Common myeloid progenitor, CD34-positive (primary cell): ENCODE measurements around the gene CRISPLD2.

Experiments
- CTCF ChIA-PET: fragments of 350-600 bp; sonication (Branson Sonifier 250); formaldehyde crosslinking; loops from one replicate; lab custom pipeline; 2021; ENCODE audit warnings: antibody characterized with exemption; lab: Charles Lee
- POLR2A ChIA-PET: fragments of 350-600 bp; sonication (Branson Sonifier 250); formaldehyde crosslinking; loops from one replicate; lab custom pipeline; 2021; ENCODE audit warnings: antibody characterized with exemption; lab: Charles Lee
- DNase-seq, 3 donors: peaks; one replicate each; pipeline versions ENCODE4 v3.0.0 to v3.0.0-alpha.2; 2013
- H3K27ac ChIP-seq, 2 experiments: 1 replicate in 1 of 2; 2 replicates in 1 of 2; pipeline ENCODE4 v1.7.0; 2013; ENCODE audit warnings: inconsistent platforms in 2 of 2, low read length in 2 of 2, mild to moderate bottlenecking in 2 of 2, low read depth in 1 of 2, moderate library complexity in 1 of 2; ENCODE audit not compliant: severe bottlenecking in 2 of 2, insufficient read depth in 1 of 2, poor library complexity in 1 of 2
- H3K27me3 ChIP-seq, 5 experiments: replicated peaks in 2 of 5; 1 replicate in 3 of 5; 2 replicates in 2 of 5; pipeline versions ENCODE4 v1.6.1 to v1.7.0; 2013; ENCODE audit warnings: low read length in 4 of 5, mild to moderate bottlenecking in 2 of 5, moderate library complexity in 2 of 5, inconsistent platforms in 1 of 5; ENCODE audit not compliant: insufficient read depth in 5 of 5, control insufficient read depth in 4 of 5
- H3K36me3 ChIP-seq, 4 experiments: 1 replicate in 2 of 4; 2 replicates in 2 of 4; pipeline versions ENCODE4 v1.6.1 to v1.7.0; 2013; ENCODE audit warnings: low read length in 3 of 4, control low read depth in 1 of 4, mild to moderate bottlenecking in 1 of 4; ENCODE audit not compliant: control insufficient read depth in 4 of 4, insufficient read depth in 4 of 4
- H3K4me1 ChIP-seq, 4 experiments: 1 replicate in 3 of 4; 2 replicates in 1 of 4; pipeline versions ENCODE4 v1.6.1 to v1.7.1; 2013; ENCODE audit warnings: low read length in 3 of 4, mild to moderate bottlenecking in 3 of 4, control low read depth in 1 of 4, inconsistent platforms in 1 of 4, moderate library complexity in 1 of 4; ENCODE audit not compliant: control insufficient read depth in 4 of 4, insufficient read depth in 4 of 4; ENCODE audit errors: control extremely low read depth in 1 of 4
- H3K4me3 ChIP-seq, 7 experiments: 1 replicate in 4 of 7; 2 replicates in 3 of 7; pipeline versions ENCODE4 v1.5.1 to v1.7.0; 2013; ENCODE audit warnings: mild to moderate bottlenecking in 7 of 7, low read length in 6 of 7, moderate library complexity in 6 of 7, inconsistent platforms in 2 of 7, low read depth in 2 of 7, control low read depth in 1 of 7; ENCODE audit not compliant: insufficient read depth in 4 of 7, control insufficient read depth in 1 of 7; ENCODE audit errors: extremely low read depth in 1 of 7
- H3K9me3 ChIP-seq, 5 experiments: 1 replicate in 4 of 5; 2 replicates in 1 of 5; pipeline versions ENCODE4 v1.6.1 to v1.7.1; 2013; ENCODE audit warnings: low read length in 4 of 5, mild to moderate bottlenecking in 2 of 5, inconsistent platforms in 1 of 5, low read depth in 1 of 5, moderate library complexity in 1 of 5; ENCODE audit not compliant: control insufficient read depth in 4 of 5, insufficient read depth in 2 of 5; ENCODE audit errors: control extremely low read depth in 1 of 5
- WGBS: methylation state at CpG from one replicate; pipeline ENCODE4 v1.1.5; 2013; ENCODE audit not compliant: insufficient coverage; 5-methylcytosine and 5-hydroxymethylcytosine counted together

CRISPLD2 gene

DNA sequence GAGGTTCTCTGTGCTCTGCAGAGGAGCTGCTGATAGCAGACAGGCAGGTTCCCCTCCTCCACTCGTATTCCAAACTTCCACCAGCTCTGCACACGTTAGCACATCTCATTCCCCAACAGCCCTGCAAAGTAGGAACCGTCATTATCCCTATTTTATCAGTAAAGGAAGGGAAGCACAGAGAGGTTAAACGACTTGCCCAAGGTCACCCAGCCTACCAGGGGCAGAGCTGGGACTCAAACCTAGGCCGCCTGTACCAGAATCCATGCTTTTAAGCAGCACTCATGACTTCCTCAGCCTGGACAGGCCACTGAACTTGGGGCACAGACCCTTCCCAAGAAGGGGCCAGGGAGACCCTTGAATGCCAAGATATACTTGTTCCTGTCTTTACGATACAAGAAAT lies 75.2 kb downstream of the CRISPLD2 start:
- H3K4me1 ChIP-seq = peaks cover 0 to 3% (median 0%) of the 10 kb centered on the region in 4 experiments
- peaks cover 0 to 15% (median 7%) of the 10 kb centered on the region in 5 experiments for H3K27me3 ChIP-seq
- H3K36me3 ChIP-seq = no peaks in the 10 kb centered on the region
- ChIA-PET CTCF (interaction anchor here (1.2 kb wide), 1 partner anchor 13 kb away, joined by 3 read pairs; no protein-coding TSS in a partner anchor), POLR2A (no interaction called here)
- H3K27ac ChIP-seq = no peak overlapping the region
- peaks cover 0 to 13% (median 2%) of the 10 kb centered on the region in 5 experiments for H3K9me3 ChIP-seq
- H3K4me3 ChIP-seq = no peak overlapping the region
- 94% methylated on average over 6 of the region's 6 CpGs for WGBS
- DNase-seq = no peak

DNA sequence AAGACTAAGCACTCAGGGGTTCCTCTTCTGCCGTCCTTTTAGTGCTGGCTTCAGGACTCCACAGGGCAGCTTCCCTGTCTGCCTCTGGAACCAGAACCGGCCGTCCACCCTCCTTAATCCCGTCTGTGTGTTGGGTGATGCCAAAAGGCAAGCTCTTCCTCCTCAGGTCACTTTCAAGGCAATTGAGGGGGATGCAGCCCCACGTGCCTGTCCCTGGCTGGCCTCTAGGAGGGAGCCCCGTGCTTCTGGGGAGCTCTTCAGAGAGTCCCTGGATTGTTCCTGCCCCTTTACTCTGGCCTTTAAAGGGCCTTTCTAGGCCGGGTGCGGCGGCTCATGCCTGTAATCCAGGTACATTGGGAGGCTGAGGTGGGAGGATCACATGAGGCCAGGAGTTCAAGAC lies 77.1 kb downstream of the CRISPLD2 start:
- Histone ChIP-seq H3K27ac (no peak overlapping the region), H3K4me3 (no peak overlapping the region), H3K4me1 (peaks cover 0 to 3% (median 0%) of the 10 kb centered on the region in 4 experiments), H3K36me3 (no peaks in the 10 kb centered on the region), H3K27me3 (peaks cover 0 to 15% (median 7%) of the 10 kb centered on the region in 5 experiments), H3K9me3 (peaks cover 0 to 13% (median 2%) of the 10 kb centered on the region in 5 experiments)
- ChIA-PET CTCF (interaction anchor here (1.0 to 1.5 kb wide), 3 partner anchors 9 to 20 kb away, joined by 3 to 5 read pairs (median 4); no protein-coding TSS in a partner anchor), POLR2A (no interaction called here)
- DNase-seq = no peak
- WGBS = 67% methylated on average over 3 of the region's 9 CpGs

DNA sequence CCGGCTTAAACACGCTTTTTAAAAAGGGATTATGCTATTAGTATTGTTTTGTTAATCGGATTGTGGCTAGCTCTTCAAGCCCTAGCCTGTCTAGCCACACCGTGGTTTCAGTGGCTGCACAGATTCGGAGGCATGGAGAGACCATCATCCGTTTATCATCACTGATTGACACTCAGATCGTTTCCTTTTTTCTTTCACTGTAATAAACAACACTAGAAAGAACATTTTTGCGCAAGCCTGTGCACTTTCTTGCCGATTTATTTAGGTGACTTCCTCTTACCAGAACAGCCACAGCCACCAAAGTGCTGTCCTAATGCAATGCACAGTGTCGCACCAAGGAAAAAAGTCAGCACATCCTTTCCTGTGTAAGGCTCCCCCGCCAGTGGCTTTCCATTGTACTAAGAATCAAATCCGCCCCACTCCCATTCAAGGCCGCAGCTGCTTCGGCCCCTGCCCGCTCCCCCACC lies 78.2 kb downstream of the CRISPLD2 start:
- Histone ChIP-seq H3K9me3 (peaks cover 0 to 13% (median 2%) of the 10 kb centered on the region in 5 experiments), H3K36me3 (no peaks in the 10 kb centered on the region), H3K27me3 (peaks cover 0 to 15% (median 7%) of the 10 kb centered on the region in 5 experiments), H3K4me3 (no peak overlapping the region), H3K27ac (no peak overlapping the region), H3K4me1 (peaks cover 0 to 3% (median 0%) of the 10 kb centered on the region in 4 experiments)
- CTCF ChIA-PET = interaction anchor here (1.4 kb wide), 1 partner anchor 10 kb away, joined by 5 read pairs; no protein-coding TSS in a partner anchor
- POLR2A ChIA-PET = no interaction called here
- peak in 1 of 3 donors; percentile 25 for DNase-seq
- 50% methylated on average over 13 of the region's 15 CpGs for WGBS

DNA sequence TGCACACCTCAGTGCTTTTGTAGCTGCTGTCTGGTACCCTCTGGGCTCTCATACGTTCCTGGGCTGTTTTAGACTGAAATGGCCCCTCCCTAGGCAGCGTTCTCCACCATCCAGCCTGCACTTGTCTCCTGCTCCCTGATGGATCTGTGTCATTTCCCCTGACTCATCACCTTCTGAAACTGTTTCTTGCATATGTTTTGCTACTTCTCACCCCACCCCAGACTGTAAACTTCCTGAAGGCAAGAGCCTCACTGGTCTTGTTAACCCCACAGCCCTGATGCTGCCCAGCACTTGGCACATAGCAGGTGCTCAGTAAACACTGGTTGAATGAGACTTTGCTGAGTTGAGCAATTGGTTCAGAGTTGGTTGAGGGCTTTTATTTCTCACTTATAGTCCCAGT lies 78.7 kb downstream of the CRISPLD2 start:
- peak in 2 of 3 donors; percentile 54 to 57 for DNase-seq
- peaks cover 0 to 14% (median 7%) of the 10 kb centered on the region in 5 experiments for H3K27me3 ChIP-seq
- H3K4me3 ChIP-seq = no peak overlapping the region
- 66% methylated on average over 2 of the region's 2 CpGs for WGBS
- H3K36me3 ChIP-seq = no peaks in the 10 kb centered on the region
- no peak overlapping the region for H3K27ac ChIP-seq
- ChIA-PET CTCF (no interaction called here), POLR2A (no interaction called here)
- H3K9me3 ChIP-seq = peaks cover 0 to 11% (median under 1%) of the 10 kb centered on the region in 5 experiments
- peaks cover 0 to 3% (median 0%) of the 10 kb centered on the region in 4 experiments for H3K4me1 ChIP-seq

DNA sequence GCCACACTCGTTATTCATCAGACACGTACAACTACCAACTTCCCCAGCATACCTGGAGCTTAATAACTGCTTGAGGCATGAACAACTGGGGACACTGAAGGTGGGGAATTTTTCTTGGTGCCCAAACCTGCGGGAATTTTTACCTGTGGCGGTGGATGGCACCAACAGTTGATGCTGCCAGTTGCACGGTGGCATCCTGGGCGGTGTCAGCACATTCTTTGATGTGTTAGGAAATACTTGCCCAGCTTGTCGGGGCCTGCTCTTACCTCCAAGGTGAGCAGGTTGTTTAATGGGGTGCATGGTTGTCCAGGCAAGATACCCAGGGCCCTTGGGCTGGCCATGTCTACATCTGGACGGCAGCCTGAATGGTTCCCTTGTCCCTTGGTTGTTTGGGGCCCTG lies 79.6 kb downstream of the CRISPLD2 start:
- H3K27me3 ChIP-seq = peaks cover 0 to 11% (median 7%) of the 10 kb centered on the region in 5 experiments
- POLR2A ChIA-PET = no interaction called here
- peaks cover 0 to 3% (median 0%) of the 10 kb centered on the region in 4 experiments for H3K4me1 ChIP-seq
- no peak overlapping the region for H3K27ac ChIP-seq
- no peaks in the 10 kb centered on the region for H3K36me3 ChIP-seq
- peaks cover 0 to 4% (median 0%) of the 10 kb centered on the region in 5 experiments for H3K9me3 ChIP-seq
- CTCF ChIA-PET = no interaction called here
- no peak for DNase-seq
- 93% methylated on average over 6 of the region's 8 CpGs for WGBS
- no peak overlapping the region for H3K4me3 ChIP-seq

DNA sequence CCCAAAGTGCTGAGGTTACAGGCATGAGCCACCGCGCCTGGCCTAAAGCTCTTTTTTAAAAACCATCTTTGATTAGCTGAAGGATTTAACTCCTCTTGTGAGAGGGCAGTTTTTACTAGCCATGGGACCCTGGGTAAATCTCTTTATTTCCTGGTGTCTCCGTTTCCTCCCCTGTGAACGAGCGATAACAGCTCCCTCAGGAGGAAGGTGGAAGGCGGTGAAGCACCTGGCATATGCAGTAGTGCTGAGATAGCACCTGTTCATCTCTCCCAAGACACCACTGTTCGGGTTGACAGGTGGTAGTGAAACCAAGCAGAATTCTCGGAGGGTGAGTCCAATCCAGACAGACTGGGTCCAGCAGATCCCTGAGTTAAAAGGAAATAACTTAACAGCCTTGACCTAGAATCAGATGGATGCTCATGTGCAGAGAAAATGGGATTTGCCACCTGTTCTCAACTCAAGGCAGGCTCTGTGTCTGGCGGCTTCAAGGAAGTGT lies 86.2 kb downstream of the CRISPLD2 start:
- no peak overlapping the region for H3K27ac ChIP-seq
- H3K9me3 ChIP-seq = no peaks in the 10 kb centered on the region
- no peaks in the 10 kb centered on the region for H3K36me3 ChIP-seq
- H3K4me1 ChIP-seq = peaks cover 0 to 4% (median 0%) of the 10 kb centered on the region in 4 experiments
- 98% methylated on average over 9 of the region's 9 CpGs for WGBS
- H3K4me3 ChIP-seq = no peak overlapping the region
- DNase-seq = no peak
- no peaks in the 10 kb centered on the region for H3K27me3 ChIP-seq
- ChIA-PET CTCF (interaction anchor here (0.7 to 1.1 kb wide), 2 partner anchors 20 to 153 kb away, joined by 3 read pairs; no protein-coding TSS in a partner anchor), POLR2A (no interaction called here)

DNA sequence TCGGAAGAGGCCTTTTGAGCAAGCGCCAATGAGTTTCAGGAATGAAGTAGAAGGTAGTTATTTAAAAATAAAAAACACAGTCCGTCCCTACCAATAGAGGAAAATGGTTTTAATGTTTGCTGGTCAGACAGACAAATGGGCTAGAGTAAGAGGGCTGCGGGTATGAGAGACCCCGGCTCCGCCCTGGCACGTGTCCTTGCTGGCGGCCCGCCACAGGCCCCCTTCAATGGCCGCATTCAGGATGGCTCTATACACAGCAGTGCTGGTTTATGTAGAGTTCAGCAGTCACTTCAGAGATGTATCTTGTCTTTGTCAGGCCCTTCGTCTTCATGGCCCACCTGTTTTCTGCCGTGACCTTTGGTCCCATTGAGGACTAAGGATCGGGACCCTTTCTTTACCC lies 87.3 kb downstream of the CRISPLD2 start:
- Histone ChIP-seq H3K27ac (no peak overlapping the region), H3K36me3 (no peaks in the 10 kb centered on the region), H3K9me3 (no peaks in the 10 kb centered on the region), H3K4me3 (no peak overlapping the region), H3K27me3 (no peaks in the 10 kb centered on the region), H3K4me1 (peaks cover 0 to 4% (median 0%) of the 10 kb centered on the region in 4 experiments)
- 98% methylated on average over 13 of the region's 13 CpGs for WGBS
- no peak for DNase-seq
- ChIA-PET CTCF (interaction anchor here (0.7 kb wide), 1 partner anchor 154 kb away, joined by 3 read pairs; no protein-coding TSS in a partner anchor), POLR2A (no interaction called here)
